Transverse colon (tissue), 4 donors: Measurements from ENCODE around the gene DBH.

Source experiments
- CTCF ChIP-seq, 5 experiments: fragments of 200-600 bp in 3 of 5; fragments of 450-650 bp in 2 of 5; sonication (generic) in 3 of 5; IDR thresholded peaks; 1 replicate in 2 of 5; 2 replicates in 3 of 5; pipeline ENCODE4 v1.5.1; 2016 to 2017; ENCODE audit warnings: antibody characterized with exemption in 5 of 5, inconsistent platforms in 3 of 5, mild to moderate bottlenecking in 2 of 5, moderate library complexity in 1 of 5
- EP300 ChIP-seq: sonication (generic); formaldehyde crosslinking; IDR thresholded peaks from one replicate; pipeline ENCODE4 v1.6.1; 2017; ENCODE audit warnings: antibody characterized with exemption, low read depth
- POLR2A ChIP-seq: fragments of 450-650 bp; IDR thresholded peaks from one replicate; pipeline ENCODE4 v1.6.1; 2016; ENCODE audit warnings: antibody characterized with exemption, mild to moderate bottlenecking, moderate library complexity
- POLR2AphosphoS5 ChIP-seq, 3 donors: sonication (generic); formaldehyde crosslinking; IDR thresholded peaks; one replicate each; pipeline ENCODE4 v1.6.1; 2016; ENCODE audit warnings: antibody characterized with exemption in 3 of 3

- TF ChIP-seq CTCF (IDR thresholded peaks at IDR 0.05) (no peak), POLR2AphosphoS5 (IDR thresholded peaks at IDR 0.05) (no peak), EP300 (no peak), POLR2A (no peak)
These were observed 35.4 kb upstream of the DBH start for GRCh38 chr9:133600739-133601138.
